Naive thymus-derived CD8-positive, alpha-beta T cell (primary cell): ENCODE measurements around the gene CACNA2D3. TPM values are rescaled to one million over a fixed set of nuclear protein-coding genes. Genes with fewer than 3 reads are reported as not detected.

Experiments
- ATAC-seq, 2 donors: fragments of 150-1000 bp; cut with Tn5 transposase in 1 of 2; sonication (Bioruptor Pico), chemical (Tn5 transposase) in 1 of 2; 1 replicate in 1 of 2; 2 replicates in 1 of 2; pipeline ENCODE4 v1.10.0; 2021; ENCODE audit warnings: mild to moderate bottlenecking in 2 of 2, moderate library complexity in 2 of 2
- POLR2A ChIA-PET: fragments of 350-600 bp; sonication (Branson Sonifier 250); formaldehyde crosslinking; loops from one replicate; lab custom pipeline; 2021; ENCODE audit warnings: antibody characterized with exemption; lab: Charles Lee
- DNase-seq, 10 donors: peaks; one replicate each; pipeline versions ENCODE4 v3.0.0 to v3.0.0-alpha.2; 2020 to 2022
- H3K27ac Mint-ChIP-seq, 10 donors: one replicate each; pipeline ENCODE4 v1.8.0; 2020 to 2022; ENCODE audit warnings: mild to moderate bottlenecking in 10 of 10, mixed read lengths in 10 of 10, moderate library complexity in 4 of 10, inconsistent platforms in 1 of 10
- H3K27me3 Mint-ChIP-seq, 5 donors: one replicate each; pipeline ENCODE4 v1.8.0; 2021 to 2022; ENCODE audit warnings: mixed read lengths in 5 of 5
- H3K36me3 Mint-ChIP-seq, 3 donors: one replicate each; pipeline ENCODE4 v1.8.0; 2020 to 2022; ENCODE audit warnings: mixed read lengths in 3 of 3, mild to moderate bottlenecking in 2 of 3, inconsistent platforms in 1 of 3
- H3K4me1 Mint-ChIP-seq, 4 donors: one replicate each; pipeline ENCODE4 v1.8.0; 2021 to 2022; ENCODE audit warnings: mixed read lengths in 4 of 4
- H3K4me3 Mint-ChIP-seq, 10 donors: one replicate each; pipeline ENCODE4 v1.8.0; 2020 to 2022; ENCODE audit warnings: mild to moderate bottlenecking in 10 of 10, mixed read lengths in 10 of 10, moderate library complexity in 6 of 10, inconsistent platforms in 1 of 10
- H3K9me3 Mint-ChIP-seq, 9 donors: one replicate each; pipeline ENCODE4 v1.8.0; 2020 to 2022; ENCODE audit warnings: mixed read lengths in 9 of 9, mild to moderate bottlenecking in 3 of 9, inconsistent platforms in 1 of 9, moderate library complexity in 1 of 9
- polyA plus RNA-seq, 3 donors: library from polyadenylated mRNA; unstranded; fragments of 300-500 nt; fragmentation: Illumina TruSeq; gene quantifications; one replicate each; pipeline ENCODE4 v1.2.3, GENCODE V29; 2021
- total RNA-seq, 8 experiments: library from RNA in 2 of 8; stranded (reverse) in 2 of 8; gene quantifications; one replicate each; pipeline ENCODE4 v1.2.3 and lab custom pipeline; 2021 to 2026

The CACNA2D3 gene
- total and polyA plus RNA-seq, 5 experiments from 2014 or later: not detected

GRCh38 chr3:54713455-54713854 lies 591.1 kb downstream of the CACNA2D3 start:
- Mint-ChIP-seq H3K4me3 (no peak overlapping the region), H3K4me1 (no peaks in the 10 kb centered on the region), H3K9me3 (peaks cover 0 to 13% (median 0%) of the 10 kb centered on the region in 9 donors), H3K27me3 (peaks cover 0 to 8% (median 0%) of the 10 kb centered on the region in 5 donors), H3K36me3 (no peaks in the 10 kb centered on the region), H3K27ac (no peak overlapping the region)
- DNase-seq (no peak), ATAC-seq (no peak)
- POLR2A ChIA-PET: no interaction called here

- H3K4me3 Mint-ChIP-seq: no peak overlapping the region
Observed at GRCh38 chr3:54714035-54714434, 591.7 kb downstream of the CACNA2D3 start.

GRCh38 chr3:54717506-54717905 lies 595.2 kb downstream of the CACNA2D3 start:
- ATAC-seq (no peak), DNase-seq (no peak)
- H3K4me1 Mint-ChIP-seq: no peaks in the 10 kb centered on the region
- peaks cover 0 to 10% (median 3%) of the 10 kb centered on the region in 5 donors for H3K27me3 Mint-ChIP-seq
- H3K9me3 Mint-ChIP-seq: peaks cover 0 to 20% (median 0%) of the 10 kb centered on the region in 9 donors
- H3K27ac Mint-ChIP-seq: no peak overlapping the region
- no peaks in the 10 kb centered on the region for H3K36me3 Mint-ChIP-seq
- POLR2A ChIA-PET: no interaction called here
- H3K4me3 Mint-ChIP-seq: no peak overlapping the region

More at GRCh38 chr3:54714035-54714434, 591.7 kb downstream of the CACNA2D3 start:
- no peak for DNase-seq
- Mint-ChIP-seq H3K9me3 (peaks cover 0 to 15% (median 0%) of the 10 kb centered on the region in 9 donors), H3K4me1 (no peaks in the 10 kb centered on the region), H3K36me3 (no peaks in the 10 kb centered on the region), H3K27me3 (peaks cover 0 to 8% (median 0%) of the 10 kb centered on the region in 5 donors), H3K27ac (no peak overlapping the region)
- ATAC-seq: no peak
- POLR2A ChIA-PET: no interaction called here

GRCh38 chr3:54719914-54720313 lies 597.6 kb downstream of the CACNA2D3 start:
- no peak overlapping the region for H3K4me3 Mint-ChIP-seq
- H3K27me3 Mint-ChIP-seq: peaks cover 0 to 11% (median 7%) of the 10 kb centered on the region in 5 donors
- DNase-seq (no peak), ATAC-seq (no peak)
- H3K4me1 Mint-ChIP-seq: no peaks in the 10 kb centered on the region
- POLR2A ChIA-PET: no interaction called here
- peaks cover 0 to 22% (median 5%) of the 10 kb centered on the region in 9 donors for H3K9me3 Mint-ChIP-seq
- H3K36me3 Mint-ChIP-seq: no peaks in the 10 kb centered on the region
- H3K27ac Mint-ChIP-seq: no peak overlapping the region

GRCh38 chr3:54720604-54721003 lies 598.3 kb downstream of the CACNA2D3 start:
- no peak overlapping the region for H3K27ac Mint-ChIP-seq
- H3K36me3 Mint-ChIP-seq: no peaks in the 10 kb centered on the region
- POLR2A ChIA-PET: no interaction called here
- peaks cover 0 to 11% (median 7%) of the 10 kb centered on the region in 5 donors for H3K27me3 Mint-ChIP-seq
- no peaks in the 10 kb centered on the region for H3K4me1 Mint-ChIP-seq
- DNase-seq: no peak
- H3K4me3 Mint-ChIP-seq: no peak overlapping the region
- H3K9me3 Mint-ChIP-seq: peaks cover 0 to 22% (median 7%) of the 10 kb centered on the region in 9 donors
- ATAC-seq: no peak

- no peak overlapping the region for H3K4me3 Mint-ChIP-seq
- peaks cover 0 to 7% (median 0%) of the 10 kb centered on the region in 5 donors for H3K27me3 Mint-ChIP-seq
- POLR2A ChIA-PET: no interaction called here
- no peak for ATAC-seq
- H3K9me3 Mint-ChIP-seq: peaks cover 0 to 28% (median 11%) of the 10 kb centered on the region in 9 donors
- no peaks in the 10 kb centered on the region for H3K4me1 Mint-ChIP-seq
- DNase-seq: no peak
- no peak overlapping the region for H3K27ac Mint-ChIP-seq
- peaks cover 0 to 15% (median 0%) of the 10 kb centered on the region in 3 donors for H3K36me3 Mint-ChIP-seq
Observed at GRCh38 chr3:54731732-54732445, 609.5 kb downstream of the CACNA2D3 start.

GRCh38 chr3:54733106-54734006 lies 611.0 kb downstream of the CACNA2D3 start:
- no peak for DNase-seq
- POLR2A ChIA-PET: no interaction called here
- H3K27ac Mint-ChIP-seq: no peak overlapping the region

GRCh38 chr3:54736459-54736858 lies 614.1 kb downstream of the CACNA2D3 start:
- Mint-ChIP-seq H3K4me3 (no peak overlapping the region), H3K27me3 (peaks cover 0 to 21% (median 0%) of the 10 kb centered on the region in 5 donors), H3K27ac (no peak overlapping the region), H3K36me3 (no peaks in the 10 kb centered on the region), H3K9me3 (peaks cover 0 to 11% (median 0%) of the 10 kb centered on the region in 9 donors), H3K4me1 (no peaks in the 10 kb centered on the region)
- POLR2A ChIA-PET: no interaction called here
- ATAC-seq (no peak), DNase-seq (no peak)

More at GRCh38 chr3:54733106-54734006, 611.0 kb downstream of the CACNA2D3 start:
- H3K36me3 Mint-ChIP-seq: peaks cover 0 to 8% (median 0%) of the 10 kb centered on the region in 3 donors
- H3K4me3 Mint-ChIP-seq: no peak overlapping the region
- H3K4me1 Mint-ChIP-seq: no peaks in the 10 kb centered on the region
- no peak for ATAC-seq
- peaks cover 0 to 11% (median 0%) of the 10 kb centered on the region in 5 donors for H3K27me3 Mint-ChIP-seq
- peaks cover 0 to 20% (median 2%) of the 10 kb centered on the region in 9 donors for H3K9me3 Mint-ChIP-seq

- H3K36me3 Mint-ChIP-seq: no peaks in the 10 kb centered on the region
- ATAC-seq: no peak
- peaks cover 0 to 13% (median 0%) of the 10 kb centered on the region in 5 donors for H3K27me3 Mint-ChIP-seq
- no peak overlapping the region for H3K27ac Mint-ChIP-seq
- no peak overlapping the region for H3K4me3 Mint-ChIP-seq
- H3K9me3 Mint-ChIP-seq: peaks cover 0 to 16% (median 1%) of the 10 kb centered on the region in 9 donors
- no peak for DNase-seq
- no peaks in the 10 kb centered on the region for H3K4me1 Mint-ChIP-seq
- POLR2A ChIA-PET: no interaction called here
Observed at GRCh38 chr3:54743755-54744154, 621.4 kb downstream of the CACNA2D3 start.

GRCh38 chr3:54744291-54744690 lies 621.9 kb downstream of the CACNA2D3 start:
- H3K9me3 Mint-ChIP-seq: peaks cover 0 to 16% (median 0%) of the 10 kb centered on the region in 9 donors
- ATAC-seq: no peak
- H3K27me3 Mint-ChIP-seq: peaks cover 0 to 9% (median 0%) of the 10 kb centered on the region in 5 donors
- no peak for DNase-seq
- POLR2A ChIA-PET: no interaction called here
- no peak overlapping the region for H3K27ac Mint-ChIP-seq
- no peaks in the 10 kb centered on the region for H3K4me1 Mint-ChIP-seq
- H3K4me3 Mint-ChIP-seq: no peak overlapping the region
- no peaks in the 10 kb centered on the region for H3K36me3 Mint-ChIP-seq

GRCh38 chr3:54745843-54746242 lies 623.5 kb downstream of the CACNA2D3 start:
- POLR2A ChIA-PET: interaction anchor here (0.5 kb wide), 1 partner anchor 29 kb away, joined by 3 read pairs; no protein-coding TSS in a partner anchor

GRCh38 chr3:54746722-54747121 lies 624.4 kb downstream of the CACNA2D3 start:
- Mint-ChIP-seq H3K36me3 (no peaks in the 10 kb centered on the region), H3K27me3 (peaks cover 0 to 6% (median 0%) of the 10 kb centered on the region in 5 donors), H3K4me3 (no peak overlapping the region), H3K9me3 (peaks cover 0 to 16% (median 0%) of the 10 kb centered on the region in 9 donors), H3K27ac (no peak overlapping the region), H3K4me1 (no peaks in the 10 kb centered on the region)
- no peak for ATAC-seq
- POLR2A ChIA-PET: no interaction called here
- DNase-seq: no peak

More at GRCh38 chr3:54745843-54746242, 623.5 kb downstream of the CACNA2D3 start:
- peaks cover 0 to 16% (median 0%) of the 10 kb centered on the region in 9 donors for H3K9me3 Mint-ChIP-seq
- H3K4me1 Mint-ChIP-seq: no peaks in the 10 kb centered on the region
- H3K27me3 Mint-ChIP-seq: peaks cover 0 to 7% (median 0%) of the 10 kb centered on the region in 5 donors
- H3K36me3 Mint-ChIP-seq: no peaks in the 10 kb centered on the region
- H3K4me3 Mint-ChIP-seq: no peak overlapping the region
- no peak overlapping the region for H3K27ac Mint-ChIP-seq
- DNase-seq: no peak
- ATAC-seq: no peak
